Tongue (tissue), 2 donors: ENCODE data around the gene SCFD2. TPM values are rescaled to one million over a fixed set of nuclear protein-coding genes. Genes with fewer than 3 reads are reported as not detected.
"Not testable (repeated sequence)": the region's sequence is repeated elsewhere in the genome, so short reads cannot be mapped to it uniquely, and the experiment has no call there.

Experiments used
- DNase-seq: peaks from one replicate; pipeline ENCODE4 v3.0.0-alpha.2; 2015
- total RNA-seq: library from RNA; depleted of rRNA; stranded (reverse); fragments of >200 nt; gene quantifications from one replicate; pipeline ENCODE4 v1.2.3, GENCODE V29; 2014

Gene SCFD2
- total RNA-seq, 1 donor from 2014 or later: 34.3 TPM

DNA sequence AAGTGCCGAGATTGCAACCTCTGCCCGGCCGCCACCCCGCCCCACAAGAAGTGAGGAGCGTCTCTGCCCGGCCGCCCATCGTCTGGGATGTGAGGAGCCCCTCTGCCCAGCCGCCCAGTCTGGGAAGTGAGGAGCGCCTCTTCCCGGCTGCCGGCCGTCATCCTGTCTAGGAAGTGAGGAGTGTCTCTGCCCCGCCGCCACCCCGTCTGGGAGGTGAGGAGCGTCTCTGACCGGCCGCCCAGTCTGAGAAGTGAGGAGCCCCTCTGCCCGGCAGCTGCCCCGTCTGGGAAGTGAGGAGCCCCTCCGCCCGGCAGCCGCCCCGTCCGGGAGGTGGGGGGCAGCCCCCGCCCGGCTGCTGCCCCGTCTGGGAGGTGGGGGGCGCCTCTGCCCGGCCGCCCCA is 226.6 kb downstream of the SCFD2 start:
- DNase-seq: not testable (repeated sequence)

DNA sequence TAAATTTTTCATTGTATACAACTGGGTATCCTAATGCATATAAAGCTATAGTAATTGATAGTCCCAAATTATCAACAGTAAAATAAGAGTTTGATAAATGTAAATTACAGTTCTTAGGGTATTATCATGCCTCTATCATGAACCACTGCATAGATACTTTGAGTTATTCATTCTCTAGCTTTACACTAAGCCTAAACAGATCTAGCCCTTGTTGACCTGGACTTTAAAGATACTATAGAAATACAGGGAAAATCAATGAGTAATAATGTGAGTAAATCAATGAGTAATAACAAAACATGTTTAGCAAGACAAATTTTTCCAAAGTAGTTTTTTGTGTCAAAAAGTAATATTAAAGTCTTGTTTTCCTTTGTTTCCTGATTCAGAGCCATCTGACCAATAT is 228.4 kb downstream of the SCFD2 start:
- DNase-seq: no peak

DNA sequence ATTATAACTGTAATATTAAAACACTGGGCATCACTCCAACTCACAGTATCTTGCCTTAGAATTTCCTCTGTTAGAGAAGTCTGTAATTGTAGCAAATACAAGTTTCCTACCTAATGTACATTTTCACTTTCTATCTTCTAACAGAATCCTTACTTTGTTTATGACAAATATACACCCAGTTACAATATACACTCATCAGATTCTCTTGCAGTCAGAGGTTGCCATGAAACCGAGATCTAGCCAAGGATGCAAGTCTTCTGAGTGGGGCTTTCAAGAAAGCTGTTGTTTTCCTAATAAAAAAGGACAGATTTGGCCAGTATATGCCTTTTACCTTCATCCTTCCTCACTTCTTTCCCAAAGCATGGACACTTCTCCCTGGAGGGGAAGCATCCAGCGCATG is 228.9 kb downstream of the SCFD2 start:
- no peak for DNase-seq

DNA sequence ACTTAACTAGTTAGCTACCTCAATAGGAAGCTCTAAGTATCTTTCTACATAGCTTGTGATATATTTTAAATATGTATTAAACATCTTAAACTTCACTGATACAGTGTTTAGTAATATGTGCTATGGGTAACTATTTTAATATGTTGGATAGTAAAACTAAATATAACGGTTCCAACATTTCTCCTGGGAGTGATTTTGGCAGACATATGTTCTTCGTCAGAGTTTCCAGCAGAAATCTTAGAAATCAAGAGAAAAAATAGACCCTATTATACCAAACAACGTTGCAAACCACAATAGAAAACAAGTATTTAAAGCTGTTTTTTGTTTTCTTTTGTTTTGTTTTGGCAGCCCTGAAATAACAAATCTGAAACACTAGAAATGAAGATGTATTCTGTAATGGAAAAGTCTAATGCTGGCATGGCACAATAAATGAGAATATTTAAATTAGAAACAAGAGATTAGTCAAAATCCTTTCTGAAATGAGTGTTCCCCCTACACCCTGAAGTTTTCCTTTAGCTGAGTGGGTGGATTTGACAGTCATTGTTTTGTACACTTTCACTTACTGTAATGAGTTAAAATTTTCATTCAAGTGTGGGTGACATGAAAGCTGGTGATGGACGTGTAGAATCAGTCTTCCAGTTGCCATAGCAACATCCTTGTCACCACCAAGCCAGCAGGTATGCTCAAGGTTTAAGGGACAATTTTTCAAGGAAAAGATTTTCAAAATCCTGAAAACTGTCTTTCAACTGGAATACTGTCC is 233.5 kb downstream of the SCFD2 start:
- DNase-seq: peak; percentile 75

DNA sequence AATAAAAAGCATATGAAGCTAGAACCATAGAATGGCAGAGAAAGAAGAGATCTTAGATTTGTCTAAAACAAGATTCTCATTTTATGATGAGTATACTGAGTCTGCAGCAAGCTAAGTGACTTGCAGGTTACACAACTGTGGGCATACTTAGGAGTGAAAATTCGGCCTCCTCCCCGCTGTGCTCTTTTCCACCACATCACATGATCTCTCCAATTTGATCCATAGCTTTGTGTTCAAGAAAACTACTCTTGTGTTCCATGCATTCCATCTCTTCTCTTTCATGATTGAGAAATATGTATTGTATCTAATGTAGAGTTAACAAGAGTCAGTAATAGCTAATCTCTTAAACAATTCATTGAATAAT is 234.3 kb downstream of the SCFD2 start:
- no peak for DNase-seq

DNA sequence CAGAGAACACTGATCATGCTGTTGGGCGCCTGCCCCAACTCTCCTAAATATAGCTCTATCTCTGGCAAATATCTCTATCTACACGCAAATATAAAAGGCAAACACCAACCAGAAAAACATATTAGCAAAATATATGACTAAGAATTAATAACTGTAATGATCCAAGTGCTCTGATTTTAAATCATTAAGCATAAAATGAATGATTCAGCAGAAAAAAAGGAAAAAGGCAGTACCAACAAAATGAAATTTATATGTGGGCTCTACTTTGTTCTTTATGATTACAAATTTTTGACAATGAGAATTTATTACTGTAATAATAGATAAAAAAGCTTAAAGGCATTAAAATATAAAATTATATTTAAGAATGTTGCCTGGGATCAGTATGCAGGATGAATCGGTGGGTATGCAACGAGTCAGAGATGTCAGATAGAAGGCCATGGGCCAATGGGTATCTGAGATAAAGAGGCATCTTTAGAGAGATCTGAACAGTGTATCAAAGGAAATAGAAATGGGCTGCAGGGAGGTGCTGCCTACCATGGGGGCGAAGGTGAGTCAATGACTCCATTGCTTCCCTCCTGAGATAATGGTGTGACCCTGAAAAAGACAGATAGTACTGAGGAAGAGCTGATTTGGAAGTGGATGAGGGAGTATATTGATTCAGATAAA is 234.8 kb downstream of the SCFD2 start:
- DNase-seq: no peak

DNA sequence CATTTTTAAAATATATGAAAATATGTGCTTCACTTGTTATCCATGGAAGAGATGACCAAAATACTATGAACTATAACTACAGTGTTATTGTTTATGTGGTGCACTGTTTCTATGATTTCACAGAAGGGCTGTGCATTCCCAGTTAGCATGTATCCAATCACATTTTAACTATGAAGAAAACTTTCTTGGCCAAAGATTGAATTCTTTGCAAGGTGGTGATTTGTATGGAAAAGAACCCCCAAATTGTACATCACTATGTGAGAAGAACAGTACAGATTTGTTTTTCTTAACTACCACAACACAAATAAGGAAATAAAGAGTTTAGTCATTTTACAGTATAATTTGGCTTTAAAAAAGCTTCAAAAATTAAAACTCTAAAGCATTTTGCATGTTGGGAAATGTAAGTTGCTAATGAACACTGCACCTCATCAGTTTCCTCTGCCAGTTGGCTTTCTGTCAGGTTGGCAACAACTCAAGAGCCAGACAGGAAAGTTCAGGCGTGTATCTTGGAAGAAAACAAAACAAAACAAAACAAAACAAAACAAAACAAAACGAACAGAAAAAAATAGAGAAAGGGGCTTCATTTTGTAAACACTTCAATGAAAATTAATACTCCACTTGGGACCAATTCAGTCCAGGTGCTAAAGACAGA is 237.0 kb downstream of the SCFD2 start:
- peak; percentile 82 for DNase-seq

DNA sequence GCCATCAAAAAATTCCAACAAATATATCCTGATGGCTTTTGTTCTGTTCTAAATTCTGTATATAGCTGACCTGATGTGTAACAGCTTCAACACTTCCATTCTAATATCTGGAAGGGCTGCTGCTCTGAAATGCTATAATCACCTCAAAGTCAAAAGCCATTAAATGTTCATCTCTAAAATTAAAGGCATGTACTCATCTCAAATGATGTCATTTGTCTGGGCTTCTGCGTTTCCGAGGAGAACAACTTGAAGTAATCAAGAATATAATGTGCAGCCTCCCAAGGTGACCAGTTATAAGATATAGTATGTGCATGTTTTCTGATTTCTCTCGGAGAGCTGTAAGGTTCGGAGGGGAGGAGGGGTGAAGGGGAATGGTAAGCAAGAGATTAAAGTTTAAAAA is 237.6 kb downstream of the SCFD2 start:
- peak; percentile 45 for DNase-seq

DNA sequence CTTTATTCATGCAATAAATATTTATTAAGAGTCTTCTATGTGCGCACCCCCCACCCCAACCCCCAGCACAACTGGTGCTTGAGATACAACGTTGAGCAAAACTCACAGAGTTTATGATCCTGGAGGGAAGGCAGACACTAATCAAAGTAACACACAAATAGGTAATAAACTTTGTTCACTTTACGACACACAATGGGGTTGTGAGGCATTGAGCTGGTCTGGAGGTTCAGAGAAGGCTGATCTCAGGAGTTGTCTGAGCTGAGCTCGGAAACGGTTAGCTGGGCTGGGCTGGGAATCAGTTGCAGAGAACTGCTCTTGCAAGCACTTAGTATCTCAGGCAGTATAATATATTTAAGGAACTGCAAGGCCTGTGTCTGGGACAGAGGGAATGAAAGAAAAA is 238.5 kb downstream of the SCFD2 start:
- no peak for DNase-seq

DNA sequence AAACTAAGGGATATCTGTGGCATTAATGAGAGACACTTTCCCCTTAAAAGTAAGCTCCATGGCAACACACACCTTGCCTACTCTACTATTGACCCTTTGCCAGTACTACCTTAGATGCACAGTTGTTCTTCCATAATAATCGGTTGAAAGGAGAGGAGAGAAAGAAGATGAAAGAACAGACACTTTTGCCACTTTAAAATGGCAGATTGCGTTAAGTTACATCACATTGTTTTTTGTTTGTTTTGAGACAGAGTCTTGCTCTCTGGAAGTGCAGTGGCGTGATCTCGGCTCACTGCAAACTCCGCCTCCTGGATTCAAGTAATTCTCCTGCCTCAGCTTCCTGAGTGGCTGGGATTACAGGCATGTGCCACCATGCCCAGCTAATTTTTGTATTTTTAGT is 239.8 kb downstream of the SCFD2 start:
- DNase-seq: no peak

DNA sequence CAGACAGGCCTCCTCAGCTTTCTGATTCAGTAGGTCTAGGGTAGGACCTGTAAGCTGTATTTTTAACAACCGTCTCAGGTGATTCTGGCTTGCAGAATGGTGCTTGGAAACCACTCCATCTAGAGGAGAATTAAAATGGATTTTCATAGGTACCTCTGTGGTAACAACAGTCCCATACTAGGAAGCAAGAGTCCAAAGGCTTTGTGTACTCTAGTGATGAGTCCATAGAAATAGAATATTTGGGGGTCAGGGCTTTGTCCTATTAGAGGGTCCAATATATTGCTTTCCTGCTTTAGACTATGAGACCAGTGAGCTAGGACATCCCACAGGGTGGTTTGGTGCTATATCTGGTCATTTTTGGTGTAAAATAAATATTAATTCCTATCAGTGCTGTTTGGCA is 242.0 kb downstream of the SCFD2 start:
- no peak for DNase-seq

DNA sequence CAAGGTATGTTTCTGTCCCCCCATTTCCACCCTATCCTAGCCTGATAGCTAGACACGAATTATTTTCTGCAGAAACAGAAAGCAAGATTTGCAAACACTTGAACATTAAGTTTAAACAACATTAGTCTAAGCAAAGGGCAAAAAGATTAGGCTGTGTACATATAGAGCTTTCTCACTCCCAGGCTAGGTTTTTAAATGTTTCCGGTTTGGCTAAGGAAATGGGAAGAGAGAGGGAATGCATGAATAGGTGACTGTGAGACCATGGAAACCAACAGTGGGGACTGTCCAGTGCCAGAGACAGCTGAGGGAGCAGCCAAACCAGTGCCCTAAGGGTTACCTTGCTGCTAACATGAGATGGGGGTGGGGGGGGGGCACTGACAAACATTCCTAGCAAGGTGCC is 242.7 kb downstream of the SCFD2 start:
- no peak for DNase-seq

DNA sequence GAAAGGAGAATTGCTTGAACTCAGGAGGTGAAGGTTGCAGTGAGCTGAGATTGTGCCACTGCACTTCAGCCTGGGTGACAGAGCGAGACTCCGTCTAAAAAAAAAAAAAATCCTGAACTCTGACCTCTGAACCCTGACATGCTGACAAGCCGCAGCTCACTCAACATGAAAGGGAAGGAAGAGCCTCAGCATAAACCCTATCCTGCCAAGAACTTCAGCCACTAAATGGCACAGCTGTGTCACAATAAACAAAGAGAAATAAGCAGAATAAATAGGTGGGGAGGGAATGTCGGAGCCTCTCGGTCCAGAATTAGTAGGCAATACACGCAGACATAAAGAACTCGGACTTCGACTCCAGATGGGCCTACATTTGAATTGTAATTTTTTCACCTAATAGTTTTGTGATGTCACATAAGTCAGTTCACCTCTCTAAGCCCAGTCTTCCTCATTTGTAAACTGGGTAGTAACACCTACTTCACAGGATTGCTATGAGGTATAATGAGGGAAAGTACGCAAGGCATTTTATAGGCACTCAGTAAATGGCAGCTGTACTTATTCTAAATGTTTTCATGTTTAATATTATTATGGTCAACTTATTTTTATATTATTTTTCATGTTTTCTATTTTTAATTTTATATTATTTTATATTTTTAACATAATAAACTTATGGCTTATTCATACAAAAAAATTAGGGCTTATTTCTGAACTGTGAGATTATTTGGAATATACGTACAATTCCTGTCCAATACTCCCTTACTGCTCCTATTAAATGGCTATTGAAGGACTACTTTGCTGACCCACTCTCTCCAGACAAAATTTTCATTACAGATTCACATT is 243.4 kb downstream of the SCFD2 start:
- DNase-seq: no peak

DNA sequence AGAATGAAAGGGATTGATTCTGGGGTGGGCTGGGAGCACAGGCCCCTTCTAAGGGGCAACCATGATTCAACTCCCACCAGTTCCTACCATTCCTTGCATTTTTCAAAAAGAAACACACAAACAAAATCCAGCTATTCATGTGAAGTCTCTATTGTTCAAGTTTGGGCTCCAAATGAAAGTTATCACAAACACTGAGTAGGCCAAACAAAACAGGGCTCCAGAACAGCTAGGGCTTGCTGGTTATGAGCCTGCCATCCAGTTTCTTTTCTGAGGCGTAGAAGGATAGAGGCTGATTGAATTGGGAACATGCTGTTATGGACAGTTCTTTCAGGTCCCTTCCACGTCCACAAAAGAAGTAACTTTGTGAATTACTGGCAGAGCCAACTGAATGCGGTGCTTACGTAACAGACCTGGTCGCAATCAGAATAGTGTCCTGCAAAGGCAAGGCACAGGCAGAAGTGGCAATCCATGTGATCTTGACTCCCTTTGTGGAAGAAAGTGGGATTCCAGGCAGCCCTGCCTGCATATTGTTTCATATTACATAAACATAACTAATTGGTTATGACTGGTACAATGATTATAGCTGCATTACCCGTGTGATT is 244.5 kb downstream of the SCFD2 start:
- DNase-seq: no peak

DNA sequence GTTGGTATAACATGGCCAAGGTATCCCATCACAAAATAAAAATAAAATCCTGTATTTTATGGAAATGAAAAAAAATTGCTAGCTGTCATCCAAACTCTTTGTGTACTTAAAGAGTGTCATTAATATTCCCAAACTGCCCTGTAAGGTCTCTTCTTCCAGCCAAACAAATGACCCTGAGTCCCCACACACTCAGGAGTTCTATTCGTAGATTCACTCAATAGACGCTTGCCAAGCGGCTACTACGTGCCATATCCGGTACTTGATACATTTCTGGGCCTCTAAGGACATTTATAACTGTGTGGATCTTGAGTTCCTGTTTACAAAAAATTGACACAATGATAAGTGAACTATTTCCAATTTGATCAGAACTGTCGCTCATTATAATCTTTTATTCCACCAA is 245.1 kb downstream of the SCFD2 start:
- DNase-seq: no peak

DNA sequence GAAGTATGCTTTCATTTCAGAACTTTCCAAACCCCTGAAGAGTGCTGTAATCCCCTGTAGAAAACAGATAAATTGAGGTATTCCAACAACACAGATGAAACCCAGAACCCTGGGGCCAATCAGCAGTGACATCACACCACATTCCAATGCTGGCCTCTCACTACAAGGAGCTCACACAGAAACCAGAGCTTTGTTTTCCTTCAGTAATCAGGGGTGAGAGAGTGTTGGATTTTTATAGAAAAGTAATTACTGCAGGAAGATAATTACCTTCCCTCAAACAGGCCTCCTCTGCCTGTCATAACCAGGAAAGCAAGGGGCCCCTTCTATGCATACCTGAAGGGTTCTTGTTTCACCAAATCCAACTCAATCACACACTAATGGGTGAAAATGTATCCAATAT is 246.2 kb downstream of the SCFD2 start:
- peak; percentile 70 for DNase-seq

DNA sequence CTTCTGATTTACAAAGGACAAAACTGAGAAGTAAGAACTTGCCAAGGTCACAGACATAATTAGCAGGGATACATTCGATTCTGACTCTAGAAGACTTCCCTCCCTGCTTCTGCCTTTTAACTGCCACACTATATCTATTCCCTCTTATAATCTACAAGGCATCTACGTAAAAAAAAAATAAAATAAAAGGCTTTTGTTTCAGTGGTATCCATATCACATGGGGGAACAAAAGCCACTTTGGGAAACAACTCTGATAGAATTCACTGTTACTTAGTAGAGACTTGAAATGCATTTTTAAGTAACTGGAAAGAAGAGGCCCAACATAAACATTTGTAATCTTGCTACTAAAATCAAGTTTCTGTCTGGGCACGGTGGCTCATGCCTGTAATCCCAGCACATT is 247.2 kb downstream of the SCFD2 start:
- DNase-seq: no peak

DNA sequence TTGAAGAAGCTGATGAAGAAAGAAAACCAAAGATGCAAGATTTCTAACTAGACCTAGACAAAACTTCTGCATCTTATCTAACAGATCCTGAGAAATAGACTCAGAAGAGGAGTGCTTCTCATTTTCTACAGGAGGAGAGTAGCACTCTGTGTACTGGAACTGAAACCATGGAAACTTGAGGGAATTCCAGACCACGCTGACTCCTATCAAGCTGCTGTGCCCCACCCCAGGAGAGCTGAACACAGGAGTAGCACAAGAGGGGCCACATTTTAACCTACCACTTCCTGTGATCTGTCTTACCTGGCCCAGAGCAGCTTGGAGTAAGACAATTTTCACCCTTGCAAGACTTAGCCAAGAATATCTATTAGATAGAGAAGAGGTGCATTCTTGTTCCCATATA is 248.9 kb downstream of the SCFD2 start:
- DNase-seq: no peak

DNA sequence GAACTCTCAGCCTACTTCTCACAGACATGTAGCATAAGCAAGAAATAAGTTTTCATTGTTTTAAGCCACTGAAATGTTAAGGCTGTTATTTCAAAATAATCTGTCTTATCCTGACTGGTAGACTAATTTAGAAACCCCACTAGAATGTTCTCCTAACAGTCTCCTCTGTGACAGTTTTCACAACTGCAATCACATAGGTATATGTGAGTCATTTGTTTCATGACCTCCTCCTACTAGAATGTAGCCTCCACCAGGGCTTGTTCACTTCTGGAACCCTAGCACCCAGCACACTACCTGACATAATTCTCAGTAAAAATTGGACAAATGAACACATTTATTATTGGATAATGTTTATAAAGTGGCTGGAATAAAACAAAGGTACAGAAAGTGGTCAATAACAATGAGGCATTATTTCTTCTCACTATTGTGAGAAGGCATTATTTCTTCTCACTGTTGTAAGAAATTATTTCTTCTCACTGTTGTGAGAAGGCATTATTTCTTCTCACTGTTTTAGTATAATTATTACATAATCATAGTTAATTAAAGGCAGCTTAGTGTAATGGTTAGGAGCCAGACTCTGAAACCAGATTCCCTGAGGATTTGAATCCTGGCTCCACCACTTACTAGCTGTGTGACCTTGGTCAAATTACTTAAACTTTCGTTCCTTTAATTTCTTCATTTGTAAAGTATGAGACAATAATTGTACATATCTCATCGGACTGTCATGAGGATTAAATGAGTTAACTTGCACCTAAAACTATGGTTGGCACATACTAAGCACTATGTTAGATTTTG is 252.2 kb downstream of the SCFD2 start:
- DNase-seq: no peak

DNA sequence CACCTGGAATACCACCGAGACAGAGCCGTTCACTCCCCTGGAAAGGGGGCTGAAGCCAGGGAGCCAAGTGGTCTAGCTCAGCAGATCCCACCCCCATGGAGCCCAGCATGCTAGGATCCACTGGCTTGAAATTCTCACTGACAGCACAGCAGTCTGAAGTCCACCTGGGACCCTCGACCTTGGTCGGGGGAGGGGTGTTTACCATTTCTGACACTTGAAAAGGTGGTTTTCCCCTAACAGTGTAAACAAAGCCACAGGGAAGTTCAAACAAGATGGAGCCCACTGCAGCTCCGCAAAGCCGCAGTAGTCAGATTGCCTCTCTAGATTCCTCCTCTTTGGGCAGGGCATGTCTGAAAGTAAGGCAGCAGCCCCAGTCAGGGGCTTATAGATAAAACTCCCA is 260.5 kb downstream of the SCFD2 start:
- no peak for DNase-seq

DNA sequence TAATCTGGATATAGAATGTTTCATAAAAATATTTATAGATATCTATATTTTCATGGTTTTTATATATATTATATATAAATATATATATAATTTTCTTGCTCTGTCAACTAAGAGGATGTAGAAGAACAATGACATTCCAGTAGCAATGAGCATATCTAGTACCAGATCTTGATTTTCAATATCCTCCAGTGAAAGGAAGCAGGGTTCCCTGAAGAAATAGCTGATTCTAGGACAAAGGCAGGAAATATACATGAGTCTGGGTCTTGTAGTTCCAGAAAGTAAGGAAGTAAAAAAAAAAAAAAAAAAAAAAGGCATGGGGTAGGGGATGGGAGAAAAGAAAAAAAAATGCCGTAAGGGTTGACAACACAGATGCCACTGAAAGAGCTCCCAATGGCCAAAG is 262.4 kb downstream of the SCFD2 start:
- no peak for DNase-seq

DNA sequence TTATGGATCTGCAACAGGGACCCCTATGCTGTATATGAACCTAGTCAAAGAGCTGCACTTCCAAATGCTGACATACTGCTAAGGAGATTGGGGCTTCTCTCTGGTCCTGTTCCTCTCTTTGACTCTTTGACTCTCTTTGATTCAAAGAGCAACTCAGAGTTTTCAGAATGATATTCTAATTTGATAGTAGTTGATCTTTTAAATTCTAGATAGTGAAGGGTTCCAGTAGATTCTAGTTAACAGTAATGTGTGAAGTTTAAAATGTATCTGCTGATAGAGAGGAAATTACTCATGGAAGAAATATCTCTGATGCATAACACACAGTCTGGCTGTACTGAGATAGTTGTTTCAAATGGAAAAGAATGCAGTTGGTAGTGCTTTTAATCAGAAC is 264.7 kb downstream of the SCFD2 start:
- no peak for DNase-seq
